WTC11 (cell line): ENCODE results near the gene CTSO.
"Not testable (repeated sequence)": the region's sequence is repeated elsewhere in the genome, so short reads cannot be mapped to it uniquely, and the experiment has no call there.

Experiments used
- JUN ChIP-seq: sonication (generic); formaldehyde crosslinking; IDR thresholded peaks from 2 replicates; pipeline ENCODE4 v1.8.0; 2023; ENCODE audit warnings: mild to moderate bottlenecking, missing genetic modification reagents
- TF ChIP-seq, protein P1 (sequence below): fragments of 200-600 bp; IDR thresholded peaks from 2 replicates; pipeline ENCODE4 v1.8.0; 2022; ENCODE audit warnings: antibody characterized with exemption

DNA sequence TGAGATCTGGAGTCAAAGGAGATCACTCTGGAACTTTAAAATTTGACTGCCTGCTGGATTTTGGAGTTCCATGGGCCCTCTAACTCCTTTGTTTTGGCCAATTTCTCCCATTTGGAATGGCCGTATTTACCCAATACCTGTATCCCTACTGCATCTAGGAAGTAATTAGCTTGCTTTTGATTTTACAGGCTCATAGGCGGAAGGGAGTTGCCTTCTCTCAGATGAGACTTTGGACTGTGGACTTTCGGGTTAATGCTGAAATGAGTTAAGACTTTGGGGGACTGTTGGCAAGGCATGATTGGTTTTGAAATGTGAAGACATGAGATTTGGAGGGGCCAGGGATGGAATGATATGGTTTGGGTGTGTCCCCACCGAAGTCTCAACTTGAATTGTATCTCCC, 19.0 kb downstream of the CTSO start:
- TF ChIP-seq, protein P1, sequence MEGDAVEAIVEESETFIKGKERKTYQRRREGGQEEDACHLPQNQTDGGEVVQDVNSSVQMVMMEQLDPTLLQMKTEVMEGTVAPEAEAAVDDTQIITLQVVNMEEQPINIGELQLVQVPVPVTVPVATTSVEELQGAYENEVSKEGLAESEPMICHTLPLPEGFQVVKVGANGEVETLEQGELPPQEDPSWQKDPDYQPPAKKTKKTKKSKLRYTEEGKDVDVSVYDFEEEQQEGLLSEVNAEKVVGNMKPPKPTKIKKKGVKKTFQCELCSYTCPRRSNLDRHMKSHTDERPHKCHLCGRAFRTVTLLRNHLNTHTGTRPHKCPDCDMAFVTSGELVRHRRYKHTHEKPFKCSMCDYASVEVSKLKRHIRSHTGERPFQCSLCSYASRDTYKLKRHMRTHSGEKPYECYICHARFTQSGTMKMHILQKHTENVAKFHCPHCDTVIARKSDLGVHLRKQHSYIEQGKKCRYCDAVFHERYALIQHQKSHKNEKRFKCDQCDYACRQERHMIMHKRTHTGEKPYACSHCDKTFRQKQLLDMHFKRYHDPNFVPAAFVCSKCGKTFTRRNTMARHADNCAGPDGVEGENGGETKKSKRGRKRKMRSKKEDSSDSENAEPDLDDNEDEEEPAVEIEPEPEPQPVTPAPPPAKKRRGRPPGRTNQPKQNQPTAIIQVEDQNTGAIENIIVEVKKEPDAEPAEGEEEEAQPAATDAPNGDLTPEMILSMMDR, result not testable (repeated sequence)
- TF ChIP-seq JUN, result not testable (repeated sequence)
